ENCODE data around the gene C10orf67.
A peak's percentile ranks its signal among the peaks of the same experiment; 100 is the strongest.
"Not testable (repeated sequence)": the region's sequence is repeated elsewhere in the genome, so short reads cannot be mapped to it uniquely, and the experiment has no call there.

Gene C10orf67

DNA sequence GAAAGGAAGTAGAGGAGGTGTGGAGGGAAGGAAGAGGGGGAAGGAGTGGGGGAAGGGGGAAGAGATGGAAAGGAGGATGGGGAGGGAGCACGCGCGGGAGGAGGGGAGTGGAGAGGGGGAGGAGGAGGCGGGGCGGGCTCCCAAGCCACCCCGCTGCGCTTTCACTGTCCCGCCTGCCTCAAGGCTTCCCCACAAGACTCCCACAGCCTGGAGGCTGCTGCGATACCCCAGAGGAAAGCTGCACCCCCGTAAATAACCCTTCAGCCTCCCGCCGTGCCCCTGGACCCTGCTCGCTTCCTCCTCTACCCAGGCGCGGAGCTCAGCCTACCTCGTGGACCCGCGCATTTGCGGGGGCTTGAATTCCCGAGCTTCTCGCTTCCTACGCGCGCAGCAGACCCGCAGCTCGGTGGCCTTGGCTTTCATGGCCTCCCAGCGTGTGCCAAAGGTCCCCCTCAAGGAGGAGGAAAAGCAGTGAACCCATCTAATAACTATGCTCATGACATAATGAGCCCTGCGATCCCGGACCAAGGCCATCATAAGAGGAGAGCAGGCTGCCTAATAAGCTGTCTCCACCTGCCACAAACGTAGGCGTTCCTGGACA is at the start of gene C10orf67:
Gene C10orf67, minus strand, starts transcription at position 557 of the 601 bp plus-strand sequence. Its CDS starts 23 bp downstream, at position 534.
- peak; percentile 28 to 92 (median 54) for DNase-seq
- intact Hi-C loops (cut with DNase I): loop anchor here (2.0 kb wide), 1 partner anchor 94 kb away; the partner anchor contains the start of gene OTUD1

DNA sequence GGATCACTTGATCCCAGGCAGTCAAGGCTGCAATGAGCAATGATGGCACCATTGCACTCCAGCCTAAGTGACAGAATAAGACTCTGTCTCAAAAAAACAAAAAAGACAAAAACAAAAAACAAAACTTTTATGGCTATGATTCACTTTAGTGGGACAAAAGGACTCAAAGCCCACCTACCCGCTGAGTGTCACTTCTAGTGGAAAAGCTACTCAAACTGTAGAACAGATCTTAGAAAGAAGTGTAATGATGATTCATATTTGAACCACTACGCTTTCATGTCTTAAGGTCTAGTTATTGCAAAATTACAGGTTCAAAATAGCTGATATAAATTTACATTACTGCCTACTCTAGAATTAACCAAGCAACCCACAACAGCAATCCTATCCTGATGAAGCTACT is 47.2 kb upstream of the C10orf67 start:
- no peak for DNase-seq
- intact Hi-C loops (cut with DNase I): no loop called here

DNA sequence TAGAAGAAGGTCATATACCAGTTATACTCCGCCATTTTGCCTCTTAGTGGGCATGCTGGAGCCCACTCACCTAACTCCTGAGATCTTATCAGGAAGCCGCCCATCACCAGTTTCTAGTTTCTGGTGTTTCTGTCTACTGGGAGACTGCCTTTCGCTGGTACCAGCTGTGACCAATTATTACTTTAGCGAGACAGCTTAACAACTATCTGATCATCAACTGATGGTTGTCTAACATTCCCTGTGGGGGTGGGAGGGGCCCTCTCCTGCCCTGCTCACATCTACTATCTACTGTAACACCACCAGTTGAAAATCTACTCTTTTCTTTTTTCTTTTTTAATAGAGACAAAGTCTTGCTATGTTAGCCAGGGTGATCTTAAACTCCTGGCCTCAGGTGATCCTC is 46.2 kb upstream of the C10orf67 start:
- intact Hi-C loops (cut with DNase I): no loop called here
- no peak for DNase-seq

DNA sequence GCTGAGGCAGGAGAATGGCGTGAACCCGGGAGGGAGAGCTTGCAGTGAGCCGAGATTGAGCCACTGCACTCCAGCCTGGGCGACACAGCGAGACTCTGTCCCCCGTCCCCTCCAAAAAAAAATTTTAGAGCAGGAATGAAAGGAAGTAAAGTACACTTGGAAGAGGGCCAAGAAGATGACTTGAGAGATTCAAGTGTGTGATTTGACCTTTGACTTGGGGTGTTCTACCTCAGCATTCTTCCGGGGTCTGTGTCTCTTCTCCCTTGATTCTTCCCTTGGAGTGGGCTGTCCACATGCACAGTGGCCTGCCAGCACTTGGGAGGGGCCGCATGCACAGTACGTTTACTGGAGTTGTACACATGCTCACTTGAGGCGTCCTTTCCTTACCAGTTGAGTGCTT is 45.8 kb upstream of the C10orf67 start:
- DNase-seq; intact Hi-C loops (cut with DNase I): not testable (repeated sequence)

DNA sequence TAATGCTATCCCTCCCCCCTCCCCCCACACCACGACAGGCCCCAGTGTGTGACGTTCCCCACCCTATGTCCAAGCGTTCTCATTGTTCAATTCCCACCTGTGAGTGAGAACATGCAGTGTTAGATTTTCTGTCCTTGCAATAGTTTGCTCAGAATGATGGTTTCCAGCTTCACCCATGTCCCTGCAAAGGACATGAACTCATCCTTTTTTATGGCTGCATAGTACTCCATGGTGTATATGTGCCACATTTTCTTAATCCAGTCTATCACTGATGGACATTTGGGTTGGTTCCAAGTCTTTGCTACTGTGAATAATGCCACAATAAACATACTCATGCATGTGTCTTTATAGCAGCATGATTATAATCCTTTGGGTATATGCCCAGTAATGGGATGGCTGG is 42.9 kb upstream of the C10orf67 start:
- intact Hi-C loops (cut with DNase I); DNase-seq: not testable (repeated sequence)

DNA sequence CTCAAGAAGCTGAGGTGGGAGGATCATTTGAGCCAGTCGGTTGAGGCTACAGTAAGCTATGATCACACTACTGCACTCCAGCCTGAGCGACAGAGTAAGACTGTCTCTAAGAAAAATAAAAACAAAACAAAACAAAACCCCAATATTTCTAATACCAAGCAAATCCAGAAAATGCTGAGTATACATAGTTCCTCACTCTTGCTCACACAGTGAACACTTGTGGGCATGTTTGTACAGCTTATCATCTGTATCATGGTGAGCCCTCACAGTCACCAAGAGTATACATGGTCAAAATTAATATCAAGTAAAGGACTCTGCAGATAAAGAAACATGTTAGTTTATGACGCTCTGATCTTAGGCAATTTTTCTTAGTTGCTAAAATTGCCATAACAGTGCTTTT is 41.5 kb upstream of the C10orf67 start:
- no peak for DNase-seq
- intact Hi-C loops (cut with DNase I): no loop called here

DNA sequence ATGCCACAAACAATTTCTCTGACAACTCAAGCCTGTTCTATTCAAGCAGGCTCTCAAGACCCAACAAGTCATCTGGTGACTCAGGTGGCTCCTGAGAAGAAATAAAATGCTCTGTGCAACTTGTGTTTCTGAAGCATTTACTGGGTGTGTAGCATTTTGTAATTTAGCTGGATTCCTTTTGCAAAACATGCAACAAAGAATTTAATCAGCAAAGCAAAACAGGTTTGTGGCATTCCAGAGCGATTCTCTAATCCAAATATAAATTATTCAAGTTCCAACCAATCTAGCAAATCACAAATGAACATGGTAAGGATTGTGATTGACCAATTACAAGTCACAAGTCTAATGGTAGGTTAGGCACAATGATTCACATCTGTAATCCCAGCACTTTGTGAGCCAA is 39.8 kb upstream of the C10orf67 start:
- DNase-seq: no peak
- intact Hi-C loops (cut with DNase I): no loop called here

DNA sequence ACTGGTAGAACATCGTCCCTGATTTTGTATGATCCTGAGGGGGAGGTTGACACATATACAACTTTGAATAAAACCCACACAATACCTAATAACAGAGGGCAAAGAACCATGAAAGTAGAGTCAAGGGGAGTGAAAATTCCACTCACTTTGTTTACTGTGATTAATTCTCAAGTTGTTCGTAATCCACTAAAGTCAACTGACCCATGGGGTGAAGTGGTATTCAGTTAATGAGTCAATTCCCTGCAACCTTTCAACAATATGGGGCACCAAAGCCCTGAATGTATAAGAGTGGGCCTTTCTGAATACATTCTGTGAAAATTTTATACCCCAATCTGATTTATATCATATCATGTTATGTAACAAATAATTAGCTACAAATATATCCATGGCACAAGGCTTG is 39.0 kb upstream of the C10orf67 start:
- intact Hi-C loops (cut with DNase I): no loop called here
- no peak for DNase-seq

DNA sequence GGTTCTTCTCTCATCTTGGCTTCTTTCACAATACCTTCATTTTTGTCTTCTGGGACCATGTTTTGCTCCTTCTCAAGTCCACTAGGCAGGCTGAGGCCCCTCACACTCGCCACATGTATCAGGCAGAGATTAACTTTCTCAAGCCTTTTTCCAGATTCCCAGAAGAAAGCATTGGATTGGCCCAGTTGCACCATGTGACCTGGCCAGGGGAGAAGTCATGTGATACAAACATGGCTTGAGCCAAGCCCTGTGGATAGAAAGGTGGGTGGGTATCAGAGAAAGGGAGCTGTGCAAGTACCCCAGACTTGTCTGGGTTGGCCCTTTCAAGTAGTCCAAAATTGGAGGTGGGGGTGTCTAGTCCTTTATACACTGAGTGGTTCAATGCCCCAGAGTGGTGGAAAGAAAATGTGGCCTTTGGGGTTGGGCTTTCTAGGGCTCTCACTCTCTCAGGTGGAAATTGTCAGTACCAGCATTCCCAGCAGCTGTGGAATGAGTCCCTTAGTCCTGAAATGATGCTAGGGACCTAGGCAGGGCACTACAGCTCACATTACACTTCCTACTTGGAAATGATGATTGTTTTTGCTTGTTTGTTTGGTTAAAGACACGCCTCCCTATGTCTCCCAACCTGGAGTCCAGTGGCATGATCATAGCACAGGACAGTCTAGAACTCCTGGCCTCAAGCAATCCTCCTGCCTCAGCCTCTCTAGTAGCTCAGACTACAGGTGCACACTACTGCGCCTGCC is 36.9 kb upstream of the C10orf67 start:
- intact Hi-C loops (cut with DNase I): no loop called here
- no peak for DNase-seq

DNA sequence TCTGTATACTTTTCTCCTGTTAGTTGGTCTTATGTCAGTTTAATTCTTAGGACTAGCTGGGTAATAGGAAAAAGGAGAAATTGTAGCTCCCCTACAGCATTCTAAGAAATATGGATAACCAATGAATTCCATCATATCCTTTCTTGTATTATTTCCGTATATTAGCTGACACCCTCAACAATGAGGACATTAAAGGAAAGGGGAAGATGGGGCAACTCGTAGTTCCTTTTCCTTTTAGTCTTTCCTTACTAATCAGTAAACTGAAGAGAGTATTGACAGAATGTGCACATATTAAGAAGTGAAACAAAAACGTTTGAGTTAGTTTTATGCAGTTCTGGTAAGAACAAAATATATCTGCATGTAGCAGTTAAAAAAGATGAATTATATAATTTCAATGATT is 35.1 kb upstream of the C10orf67 start:
- DNase-seq: no peak
- intact Hi-C loops (cut with DNase I): no loop called here

DNA sequence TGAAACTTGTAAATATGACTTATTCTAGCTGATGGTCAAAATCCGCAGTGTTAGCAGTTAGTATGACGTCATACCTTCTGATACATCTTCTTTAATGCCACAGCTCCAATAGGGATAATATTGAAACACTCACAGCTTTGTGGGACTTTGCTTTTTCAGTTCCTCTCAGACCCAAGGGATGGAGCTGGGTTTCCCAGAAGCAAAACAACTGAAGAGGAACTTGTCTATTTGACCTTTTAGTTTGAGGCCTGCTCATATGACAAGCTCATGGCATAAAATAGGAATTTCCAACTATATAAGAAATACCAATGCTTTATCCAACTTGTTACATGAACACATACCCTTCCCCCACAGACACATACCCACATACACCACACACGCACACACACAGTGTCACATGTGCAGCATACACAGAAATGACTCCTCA is 31.6 kb upstream of the C10orf67 start:
- intact Hi-C loops (cut with DNase I): no loop called here
- DNase-seq: no peak

DNA sequence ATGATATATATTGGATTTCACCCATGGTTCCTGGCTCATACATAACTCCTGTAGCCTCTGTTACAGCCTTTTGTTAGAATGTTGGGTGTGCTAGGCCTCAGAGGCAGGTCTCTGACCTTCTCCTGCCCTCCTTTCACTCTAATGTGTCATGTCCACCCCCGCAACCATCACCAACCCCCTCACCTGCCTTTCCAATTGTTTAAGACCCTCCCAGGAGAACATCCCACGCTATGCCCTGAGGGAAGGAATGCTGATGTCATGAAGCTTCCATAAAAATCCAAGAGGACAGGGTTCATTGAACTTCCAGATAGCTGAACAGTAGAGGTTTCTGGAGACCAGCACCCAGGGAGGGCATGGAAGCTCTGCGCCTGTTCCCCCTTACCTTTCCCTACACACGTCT is 30.8 kb upstream of the C10orf67 start:
- DNase-seq: no peak
- intact Hi-C loops (cut with DNase I): no loop called here

DNA sequence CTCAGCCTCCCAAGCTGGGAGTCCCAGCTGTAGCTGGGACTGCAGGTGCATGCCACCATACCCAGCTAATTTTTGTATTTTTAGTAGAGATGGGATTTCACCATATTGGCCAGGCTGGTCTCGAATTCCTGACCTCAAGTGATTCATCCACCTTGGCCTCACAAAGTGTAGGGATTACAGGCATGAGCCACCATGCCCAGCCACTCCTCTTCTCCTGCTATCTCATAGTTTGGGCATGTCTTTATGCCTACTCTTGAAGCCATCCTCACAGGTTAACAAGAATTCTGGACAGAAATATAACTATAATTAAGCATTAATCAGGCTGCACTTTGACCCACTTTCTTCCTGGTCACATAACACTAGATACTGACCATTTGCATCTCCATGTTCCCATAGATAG is 28.6 kb upstream of the C10orf67 start:
- intact Hi-C loops (cut with DNase I): no loop called here

DNA sequence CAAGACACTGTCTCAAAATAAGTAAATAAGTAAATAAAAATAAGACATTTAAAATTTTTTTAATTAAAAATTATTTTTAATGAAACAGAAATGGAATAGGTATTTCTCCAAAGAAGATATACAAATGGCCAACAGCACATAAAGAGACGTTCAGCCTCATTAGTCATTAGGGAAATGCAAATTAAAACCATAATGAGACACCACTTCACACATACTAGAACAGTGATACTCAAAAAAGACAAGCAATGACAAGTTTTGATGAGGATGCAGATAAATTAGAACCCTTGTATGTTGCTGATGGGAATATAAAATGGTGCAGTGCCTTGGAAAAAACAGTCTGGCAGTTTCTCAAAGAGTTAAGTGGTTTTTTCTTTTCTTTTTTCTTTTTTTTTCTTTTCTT is 26.5 kb upstream of the C10orf67 start:
- DNase-seq: no peak
- intact Hi-C loops (cut with DNase I): no loop called here

More for the DNA sequence above, 28.6 kb upstream of the C10orf67 start:
- no peak for DNase-seq

DNA sequence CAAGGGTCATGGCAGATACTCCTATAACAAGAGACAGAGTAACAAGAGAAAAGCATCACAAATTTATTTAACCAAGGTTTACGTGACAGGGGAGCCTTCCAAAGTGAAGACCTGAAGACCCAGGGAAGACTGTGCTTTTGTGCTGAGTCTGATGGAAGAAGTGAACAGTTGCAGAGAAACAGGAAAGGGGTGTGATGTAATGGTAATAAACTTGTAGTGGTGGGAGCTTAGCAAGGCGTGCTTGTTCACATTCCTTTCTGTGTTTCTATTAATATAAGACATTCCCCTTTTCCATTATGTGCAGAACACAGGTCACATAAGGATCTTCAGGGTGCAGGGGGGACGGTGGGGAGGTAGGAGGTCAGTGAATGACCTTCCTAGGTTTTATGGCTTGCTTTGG is 25.5 kb upstream of the C10orf67 start:
- no peak for DNase-seq
- intact Hi-C loops (cut with DNase I): no loop called here

DNA sequence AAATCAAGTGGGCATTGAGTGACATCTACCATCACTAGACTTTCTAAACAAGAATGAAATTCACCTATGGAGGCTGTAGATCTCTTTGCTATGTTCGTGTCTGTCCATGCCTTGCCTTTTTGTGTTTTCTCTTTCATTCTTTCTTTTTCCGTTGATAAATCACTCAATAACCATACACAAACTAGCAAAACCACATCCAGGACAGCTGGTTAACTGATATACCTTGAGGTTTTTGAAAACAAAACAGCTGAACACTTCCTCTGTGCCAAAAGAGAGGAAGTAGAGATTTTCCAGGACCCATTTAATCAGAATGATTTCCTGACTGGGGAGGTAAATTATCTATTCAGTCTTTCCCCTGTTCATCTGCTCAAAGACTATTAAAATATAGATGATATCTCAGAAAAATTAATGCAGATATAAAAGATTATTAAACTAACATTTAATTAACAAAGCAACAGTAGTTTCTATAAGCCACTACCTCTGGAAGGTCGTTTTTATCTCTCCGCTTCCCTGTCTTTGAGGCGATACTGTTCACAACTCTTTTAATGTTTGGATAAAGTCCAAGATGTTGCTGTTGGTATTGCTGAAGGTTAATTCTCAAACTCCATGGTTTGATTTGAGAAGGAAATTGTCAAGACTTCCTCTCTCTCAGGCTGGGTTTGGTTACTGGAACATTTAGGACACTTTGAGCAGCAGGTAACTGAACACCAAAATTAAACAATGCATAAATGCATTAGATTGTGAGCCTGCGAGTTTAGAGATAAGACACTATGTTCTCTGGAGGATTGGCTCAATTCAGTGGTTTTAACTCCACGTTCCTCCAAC is 24.4 kb upstream of the C10orf67 start:
- DNase-seq: no peak

DNA sequence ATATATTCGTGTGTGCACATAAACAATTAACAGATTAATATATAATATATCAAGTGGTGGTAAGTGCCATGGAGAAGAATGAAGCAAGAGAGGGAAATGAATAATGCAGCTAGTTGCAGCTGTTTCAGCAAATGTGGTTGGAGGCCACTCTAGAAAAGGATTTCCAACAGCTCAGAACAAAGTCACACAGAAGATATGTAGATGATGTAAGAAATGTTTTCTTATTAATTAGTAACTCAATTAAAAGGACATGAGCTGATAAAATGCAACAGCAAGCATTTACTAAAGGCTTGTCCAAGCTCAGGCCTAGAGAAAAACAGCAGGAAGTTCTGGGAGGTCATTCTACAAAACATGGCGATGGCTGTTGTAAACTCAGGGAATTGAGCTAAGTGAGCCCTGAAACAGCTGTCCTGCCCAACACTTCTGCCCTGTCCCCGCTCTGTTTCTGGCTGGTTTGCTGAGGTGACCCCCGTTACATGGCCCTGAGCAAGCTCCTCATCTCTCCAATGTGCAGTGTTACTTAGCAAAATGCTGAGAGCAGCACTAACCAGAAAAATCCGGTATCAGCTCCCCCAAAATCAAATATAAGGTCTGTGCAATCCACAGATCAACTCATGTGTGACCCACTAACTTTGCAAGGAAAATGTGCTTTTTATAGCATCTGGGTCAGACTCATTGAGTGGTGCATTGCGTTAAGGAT is 23.4 kb upstream of the C10orf67 start:
- intact Hi-C loops (cut with DNase I): no loop called here
- DNase-seq: no peak

More for the DNA sequence above, 24.4 kb upstream of the C10orf67 start:
- intact Hi-C loops (cut with DNase I): no loop called here

DNA sequence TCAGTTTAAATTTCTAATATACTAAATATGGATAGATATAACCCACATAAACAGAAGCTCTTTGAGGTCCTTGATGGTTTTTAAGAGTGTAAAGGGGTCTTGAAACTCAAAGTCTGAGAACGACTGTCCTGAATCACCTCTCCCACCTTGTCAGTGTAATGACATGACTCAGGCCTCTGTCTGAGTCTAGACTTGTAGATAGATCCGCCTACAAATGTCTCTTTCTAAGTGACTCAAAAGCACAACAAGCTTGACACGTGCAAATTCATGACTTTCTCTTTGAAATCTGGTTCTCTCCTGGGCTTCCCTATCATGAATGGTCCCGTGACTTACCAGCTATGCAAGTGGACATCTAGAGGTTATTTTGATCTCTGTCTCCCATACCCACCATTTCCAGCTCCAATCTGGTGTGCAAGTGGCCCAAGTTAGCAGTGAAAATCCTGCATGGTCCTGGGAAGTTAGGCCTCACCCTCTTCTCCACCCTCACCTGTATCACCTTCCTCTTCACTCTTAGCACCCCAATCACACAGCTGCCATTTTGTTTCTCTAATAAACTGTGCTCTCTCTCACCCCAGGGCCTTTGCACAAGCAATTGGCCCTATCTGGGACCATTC is 20.9 kb upstream of the C10orf67 start:
- intact Hi-C loops (cut with DNase I); DNase-seq: not testable (repeated sequence)

DNA sequence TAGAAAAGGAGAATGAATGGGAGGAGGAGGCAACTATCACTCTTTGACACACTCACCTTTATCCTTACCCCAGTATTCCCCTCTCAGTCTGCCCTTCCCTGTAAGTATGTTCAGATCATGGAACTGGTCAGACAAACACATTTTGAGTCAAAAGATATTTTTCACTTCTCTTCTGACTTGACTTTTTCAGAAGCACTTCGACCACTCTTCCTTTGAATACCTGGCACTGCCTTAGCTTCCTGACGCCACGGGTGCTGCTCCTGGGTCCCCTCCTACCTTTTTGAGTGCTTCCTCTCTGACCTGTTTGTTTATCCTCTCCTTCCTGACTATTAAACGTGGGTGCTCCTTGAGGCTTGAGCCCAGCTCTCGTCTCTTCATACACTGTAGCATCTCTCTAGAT is 19.8 kb upstream of the C10orf67 start:
- intact Hi-C loops (cut with DNase I): no loop called here
- no peak for DNase-seq

DNA sequence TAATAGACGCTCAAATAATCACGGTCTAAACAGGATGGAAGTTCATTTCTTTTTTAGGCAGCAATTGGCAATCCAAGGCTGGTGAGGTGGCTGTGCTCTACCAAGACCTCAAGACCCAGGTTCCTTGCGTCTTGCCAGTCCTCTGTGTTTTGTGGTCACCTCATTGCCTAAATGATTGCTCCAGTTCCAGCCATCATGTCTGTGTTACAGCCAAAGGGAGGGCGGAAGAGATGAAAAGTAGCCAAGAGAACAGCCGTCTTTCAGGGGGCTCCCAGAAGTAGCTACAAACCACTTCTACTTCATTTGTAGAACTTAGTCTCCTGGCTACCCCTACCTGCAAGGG is 19.2 kb upstream of the C10orf67 start:
- intact Hi-C loops (cut with DNase I): no loop called here
- DNase-seq: no peak
